RWPE1 (cell line): ENCODE data around the gene PRIMA1.

Experiments used
- CTCF ChIA-PET: fragments of 350-600 bp; sonication (Branson Sonifier 250); formaldehyde crosslinking; extraction: SDS; loops from one replicate; lab custom pipeline; 2021; lab: Yijun Ruan, JAX
- POLR2A ChIA-PET: fragments of 400-600 bp; formaldehyde crosslinking; extraction: SDS; loops from one replicate; lab custom pipeline; 2020; ENCODE audit warnings: antibody characterized with exemption; ENCODE audit not compliant: low non-redundant PET; lab: Yijun Ruan, JAX
- DNase-seq: peaks from one replicate; pipeline ENCODE4 v3.0.0; 2012; ENCODE audit warnings: low spot score
- H3K27ac ChIP-seq: fragments of 450-650 bp; 2 replicates; pipeline ENCODE4 v1.5.1; 2017
- TF ChIP-seq, protein P1 (sequence below): fragments of 450-650 bp; conservative IDR thresholded peaks from 2 replicates; pipeline ENCODE4 v1.5.1; 2017; ENCODE audit warnings: low read depth, mild to moderate bottlenecking

Gene PRIMA1

DNA sequence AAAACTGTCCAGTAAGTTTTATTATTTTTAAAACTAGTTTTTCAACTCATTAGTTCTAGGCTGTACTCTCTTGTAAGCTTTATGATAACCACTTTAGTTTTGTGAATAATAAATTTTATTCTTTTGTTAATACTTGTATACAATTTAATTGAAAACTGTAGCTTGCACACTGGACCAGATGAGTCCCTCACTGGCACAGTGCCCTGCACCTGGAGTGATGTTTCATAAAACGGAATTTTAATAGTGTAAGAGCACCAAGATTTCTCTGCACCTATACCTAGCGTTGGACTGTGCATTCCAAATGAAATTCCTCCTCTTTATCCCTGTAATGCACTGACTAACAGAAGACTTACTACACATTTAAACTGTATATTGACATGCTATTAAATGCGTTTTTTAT lies 80.8 kb downstream of the PRIMA1 start:
- TF ChIP-seq, protein P1, sequence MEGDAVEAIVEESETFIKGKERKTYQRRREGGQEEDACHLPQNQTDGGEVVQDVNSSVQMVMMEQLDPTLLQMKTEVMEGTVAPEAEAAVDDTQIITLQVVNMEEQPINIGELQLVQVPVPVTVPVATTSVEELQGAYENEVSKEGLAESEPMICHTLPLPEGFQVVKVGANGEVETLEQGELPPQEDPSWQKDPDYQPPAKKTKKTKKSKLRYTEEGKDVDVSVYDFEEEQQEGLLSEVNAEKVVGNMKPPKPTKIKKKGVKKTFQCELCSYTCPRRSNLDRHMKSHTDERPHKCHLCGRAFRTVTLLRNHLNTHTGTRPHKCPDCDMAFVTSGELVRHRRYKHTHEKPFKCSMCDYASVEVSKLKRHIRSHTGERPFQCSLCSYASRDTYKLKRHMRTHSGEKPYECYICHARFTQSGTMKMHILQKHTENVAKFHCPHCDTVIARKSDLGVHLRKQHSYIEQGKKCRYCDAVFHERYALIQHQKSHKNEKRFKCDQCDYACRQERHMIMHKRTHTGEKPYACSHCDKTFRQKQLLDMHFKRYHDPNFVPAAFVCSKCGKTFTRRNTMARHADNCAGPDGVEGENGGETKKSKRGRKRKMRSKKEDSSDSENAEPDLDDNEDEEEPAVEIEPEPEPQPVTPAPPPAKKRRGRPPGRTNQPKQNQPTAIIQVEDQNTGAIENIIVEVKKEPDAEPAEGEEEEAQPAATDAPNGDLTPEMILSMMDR, result no peak
- ChIA-PET CTCF (no interaction called here), POLR2A (no interaction called here)
- no peak for DNase-seq
- H3K27ac ChIP-seq, result no peak overlapping the region

GRCh38 chr14:93706360-93706955 lies 81.8 kb downstream of the PRIMA1 start:
- no peak for DNase-seq
- CTCF ChIA-PET, result interaction anchor here (0.6 kb wide), 1 partner anchor 757 kb away, joined by 3 read pairs; no protein-coding TSS in a partner anchor
- TF ChIP-seq, protein P1, result no peak
- no peak overlapping the region for H3K27ac ChIP-seq
- POLR2A ChIA-PET, result no interaction called here

GRCh38 chr14:93705513-93706156 lies 82.7 kb downstream of the PRIMA1 start:
- CTCF ChIA-PET, result no interaction called here
- H3K27ac ChIP-seq, result no peak overlapping the region
- no peak for DNase-seq
- POLR2A ChIA-PET, result no interaction called here
- TF ChIP-seq, protein P1, result no peak

DNA sequence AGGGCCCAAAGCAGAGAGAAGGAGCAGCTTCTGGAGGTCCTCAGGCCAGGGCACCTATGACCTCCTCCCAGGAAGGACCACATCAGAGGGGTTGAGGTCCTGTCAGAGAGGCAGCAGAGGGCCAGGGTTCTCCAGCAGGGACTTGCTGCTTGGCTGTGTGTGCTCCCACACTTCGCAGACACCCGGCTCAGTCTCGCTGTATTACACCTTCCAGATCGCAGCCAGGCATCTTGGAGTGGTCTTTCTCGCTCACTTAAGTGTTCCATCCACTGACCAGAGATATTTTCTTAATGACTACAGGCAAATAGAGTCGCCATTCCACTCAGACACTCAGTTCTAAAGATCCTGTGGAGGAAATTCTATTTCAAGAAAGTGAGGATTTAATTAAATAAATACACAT lies 84.3 kb downstream of the PRIMA1 start:
- ChIA-PET POLR2A (no interaction called here), CTCF (no interaction called here)
- H3K27ac ChIP-seq, result no peak overlapping the region
- TF ChIP-seq, protein P1, result no peak
- no peak for DNase-seq

- ChIA-PET CTCF (no interaction called here), POLR2A (no interaction called here)
- no peak for DNase-seq
- no peak overlapping the region for H3K27ac ChIP-seq
- TF ChIP-seq, protein P1, result no peak
These were observed 85.3 kb downstream of the PRIMA1 start for GRCh38 chr14:93702946-93703345.

GRCh38 chr14:93701562-93701961 lies 86.7 kb downstream of the PRIMA1 start:
- H3K27ac ChIP-seq, result no peak overlapping the region
- no peak for DNase-seq
- TF ChIP-seq, protein P1, result no peak
- CTCF ChIA-PET, result no interaction called here
- POLR2A ChIA-PET, result no interaction called here
